GM19193 (cell line): ENCODE results near the gene LZIC.

ENCODE experiments used
- POLR2A ChIP-seq: IDR thresholded peaks from 4 replicates; pipeline ENCODE4 v1.6.1; 2011; ENCODE audit not compliant: insufficient read depth, insufficient read length; ENCODE audit errors: extremely low read depth

The LZIC gene

DNA sequence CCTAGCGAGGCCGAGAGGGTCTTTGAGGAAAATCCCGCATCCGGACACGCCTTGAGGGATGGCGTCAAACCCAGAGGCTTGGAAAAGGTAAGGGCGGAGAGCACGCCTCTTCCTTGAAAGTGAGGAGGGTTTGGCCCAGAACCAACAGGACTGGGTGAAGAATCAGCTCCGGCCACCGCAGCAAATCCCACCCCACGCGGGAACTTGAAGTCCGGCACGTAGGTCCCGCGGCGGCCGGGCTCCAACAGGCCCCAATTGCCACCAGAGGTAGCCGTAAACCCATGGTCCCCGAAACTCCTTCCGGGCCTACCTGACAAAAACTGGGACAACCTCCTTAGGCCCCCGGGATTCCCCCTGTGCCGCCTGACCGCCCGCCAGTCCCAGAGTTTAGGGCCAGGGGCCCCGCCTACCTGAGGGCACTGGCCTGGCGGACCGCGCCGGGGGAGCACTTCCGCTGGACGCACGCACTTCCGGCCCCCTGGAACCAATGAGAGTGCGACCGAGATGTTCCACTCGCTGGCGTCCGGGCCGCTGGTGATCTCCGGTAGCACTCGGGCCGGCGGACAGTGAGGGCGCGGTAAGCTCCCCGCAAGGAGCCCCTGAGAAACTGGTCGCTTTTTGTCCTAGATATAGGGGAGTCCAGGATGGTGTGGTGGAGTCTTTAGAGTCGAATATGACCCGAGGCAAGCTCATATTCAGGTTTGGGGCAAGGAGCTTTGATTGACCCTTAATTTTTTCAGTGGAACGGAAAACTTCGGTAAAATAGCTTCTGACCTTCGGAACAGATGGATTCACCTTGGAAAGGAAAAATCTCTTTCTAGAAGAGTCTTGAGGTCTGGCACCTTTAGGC is at the start of gene LZIC, which contains the start of gene NMNAT1:
TSS of gene LZIC (minus strand) at position 453 of the 850 bp plus-strand sequence. CDS start 6,772 bp downstream, outside the sequence.
TSS of gene NMNAT1 (plus strand) at position 537 of the 850 bp plus-strand sequence. CDS start 28,599 bp downstream, outside the sequence.
- peak; percentile 96 for TF ChIP-seq POLR2A

DNA sequence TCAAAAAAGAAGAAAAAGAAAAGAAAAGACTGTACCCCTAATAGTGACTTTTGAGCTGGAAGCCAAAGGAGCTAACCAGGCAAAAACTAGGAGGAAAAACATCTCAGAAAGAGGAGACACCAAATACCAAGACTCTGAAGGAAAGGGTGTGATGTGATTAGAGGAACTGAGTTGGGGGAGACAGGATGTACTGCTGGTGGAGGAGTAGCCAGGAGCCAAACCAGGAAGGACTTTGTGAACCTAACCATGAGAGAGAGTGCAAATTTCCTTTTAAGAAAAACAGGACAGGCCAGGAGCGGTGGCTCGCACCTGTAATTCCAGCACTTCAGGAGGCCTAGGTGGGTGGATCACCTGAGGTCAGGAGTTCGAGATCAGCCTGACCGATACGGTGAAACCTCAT is 49.7 kb upstream of the LZIC start:
- no peak for TF ChIP-seq POLR2A

DNA sequence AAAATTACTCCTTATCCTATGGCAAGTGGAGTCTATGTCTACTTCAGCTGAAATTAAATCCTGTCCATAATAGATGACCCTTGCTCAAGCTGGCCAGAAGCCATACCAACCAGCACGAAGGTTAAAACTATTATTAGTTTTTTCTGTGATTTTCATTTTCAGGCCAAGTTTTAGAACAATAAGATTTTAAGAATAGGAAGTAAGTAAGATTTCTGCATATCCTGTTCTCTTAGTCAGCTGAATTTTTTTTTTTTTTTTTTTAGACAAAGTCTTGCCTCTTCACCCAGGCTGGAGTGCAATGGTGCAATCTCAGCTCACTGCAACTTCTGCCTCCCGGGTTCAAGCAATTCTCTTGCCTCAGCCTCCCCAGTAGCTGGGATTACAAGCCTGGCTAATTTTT is 47.8 kb upstream of the LZIC start:
- no peak for TF ChIP-seq POLR2A

DNA sequence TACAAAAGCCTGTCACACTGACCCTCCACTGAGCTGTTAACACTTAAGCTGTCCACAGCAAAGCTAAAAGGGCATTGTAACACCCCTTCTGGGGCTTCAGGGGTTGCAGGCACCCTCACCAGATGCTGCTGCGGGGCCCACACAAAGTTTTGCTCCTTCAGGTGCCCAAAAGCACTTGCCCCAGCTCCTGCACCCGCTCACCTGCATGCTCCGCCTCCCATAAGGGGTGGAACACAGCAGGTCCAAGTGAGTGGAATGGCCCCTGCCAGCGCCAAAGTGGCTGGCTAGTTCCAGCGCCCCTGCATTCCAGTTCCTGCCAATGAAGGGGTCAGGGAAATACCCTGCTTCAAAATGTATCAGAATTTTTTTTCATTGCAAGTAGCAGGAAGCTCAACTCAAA is 46.6 kb upstream of the LZIC start:
- TF ChIP-seq POLR2A, result no peak

DNA sequence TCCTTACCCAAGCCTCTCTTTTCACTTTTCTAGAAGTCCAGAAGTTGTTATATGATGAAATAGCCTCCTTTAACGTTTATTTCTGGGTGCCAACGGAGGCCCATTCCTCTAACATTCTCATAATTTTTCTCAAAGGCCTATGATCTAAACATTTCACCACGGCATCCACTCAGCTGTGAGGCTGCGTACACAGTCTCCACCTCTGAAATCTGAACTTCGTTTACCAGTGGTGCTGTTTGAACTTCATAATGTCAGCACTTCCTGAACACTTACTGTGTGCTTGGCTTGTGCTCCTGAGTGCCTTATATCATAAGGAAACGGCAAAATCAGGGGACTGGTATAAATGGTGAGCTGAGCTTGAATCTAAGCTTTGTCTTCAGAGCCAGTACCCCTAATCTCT is 41.8 kb upstream of the LZIC start:
- TF ChIP-seq POLR2A, result no peak

DNA sequence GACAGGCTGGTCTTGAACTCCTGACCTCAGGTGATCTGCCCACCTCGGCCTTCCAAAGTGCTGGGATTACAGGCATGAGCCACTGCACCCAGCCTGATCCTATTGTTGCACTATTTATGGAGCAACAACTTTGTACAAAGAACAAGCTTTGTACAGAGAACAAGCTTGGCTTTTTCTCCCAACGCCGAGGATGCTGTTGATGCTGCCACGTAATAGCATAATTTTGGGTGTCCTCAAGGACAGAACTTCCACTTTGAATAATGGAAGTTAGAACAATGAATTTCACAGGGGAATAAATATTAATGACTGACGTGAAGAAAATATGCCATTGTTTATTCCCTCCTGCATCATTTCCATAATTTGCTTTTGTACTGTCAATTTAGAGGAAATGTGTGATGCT is 41.1 kb upstream of the LZIC start:
- TF ChIP-seq POLR2A, result no peak

DNA sequence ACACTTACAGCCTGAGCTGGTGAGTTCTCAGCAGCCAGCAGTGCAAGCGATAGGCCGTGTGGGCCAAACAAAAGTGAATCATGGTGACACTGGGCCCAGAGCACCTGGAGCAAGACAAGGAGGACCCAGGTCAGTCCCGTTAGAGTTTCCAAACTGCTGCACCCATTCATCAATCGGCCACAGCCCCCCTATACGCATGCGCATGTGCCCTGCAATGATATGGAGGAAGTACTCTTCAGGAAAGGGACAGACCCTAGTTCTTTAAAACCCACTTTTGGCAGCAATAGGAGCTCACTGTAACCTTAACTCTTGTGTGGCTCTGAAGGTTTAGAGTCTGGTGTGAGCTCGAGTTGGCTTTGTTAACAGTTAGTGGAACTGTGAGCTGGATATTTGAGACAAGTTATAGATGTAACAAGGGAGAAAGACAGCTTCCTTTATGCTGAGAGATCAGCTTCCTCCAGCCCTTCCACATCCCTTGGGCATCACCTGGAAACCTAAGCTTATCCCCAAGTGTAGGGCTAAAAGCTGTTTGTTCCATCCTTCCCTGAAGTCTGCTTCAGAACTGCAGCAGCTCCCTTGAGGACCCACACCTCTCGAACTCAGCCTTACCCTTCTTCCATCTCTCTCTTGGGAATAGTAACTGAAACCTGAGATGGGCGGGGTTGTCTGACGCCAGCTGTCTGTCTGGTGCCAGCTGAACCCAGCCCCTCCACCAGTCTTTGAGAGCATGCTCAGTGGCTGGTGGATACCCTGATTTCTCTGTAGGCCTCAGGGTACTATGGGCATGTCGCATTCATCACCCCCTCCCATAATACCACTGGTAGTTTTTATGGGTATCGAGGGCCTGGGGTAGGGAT is 17.7 kb upstream of the LZIC start:
- peak; percentile 47 for TF ChIP-seq POLR2A

DNA sequence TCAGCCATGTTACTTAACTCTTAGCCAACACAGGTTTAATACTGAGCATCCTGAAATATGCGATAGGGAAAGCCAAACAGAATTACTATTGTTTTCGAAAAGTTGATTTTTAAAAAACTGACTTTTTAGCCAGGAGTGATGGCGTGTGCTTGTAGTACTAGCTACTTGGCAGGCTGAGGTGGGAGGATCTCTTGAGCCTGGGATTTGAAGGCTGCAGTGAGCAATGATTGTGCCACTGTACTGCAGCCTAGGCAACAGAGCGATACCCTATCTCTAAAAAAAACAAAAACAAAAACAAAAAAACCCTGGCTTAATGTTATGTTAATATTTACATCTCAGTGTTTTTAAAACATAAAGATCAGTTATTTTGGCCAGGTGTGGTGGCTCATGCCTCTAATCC is 16.8 kb upstream of the LZIC start:
- no peak for TF ChIP-seq POLR2A

DNA sequence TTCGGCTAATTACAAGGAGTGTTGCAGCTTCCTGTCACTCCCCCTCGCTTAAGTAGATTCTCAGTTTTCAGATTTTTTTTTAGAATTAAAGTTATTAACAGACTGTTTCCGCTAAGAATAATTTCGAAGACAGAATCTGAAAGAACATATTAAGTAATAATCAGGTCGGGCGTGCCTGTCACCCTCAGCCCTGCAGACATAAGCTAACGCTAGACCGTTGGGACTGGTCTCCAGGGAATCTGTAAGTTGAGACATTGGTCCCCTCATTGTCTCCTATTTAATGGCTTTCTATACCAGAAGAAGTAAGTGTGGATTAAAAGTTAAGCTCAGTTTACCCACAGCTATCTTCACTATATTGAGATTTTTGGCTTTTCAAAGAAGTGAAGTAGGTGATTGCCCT is 14.5 kb upstream of the LZIC start:
- no peak for TF ChIP-seq POLR2A

DNA sequence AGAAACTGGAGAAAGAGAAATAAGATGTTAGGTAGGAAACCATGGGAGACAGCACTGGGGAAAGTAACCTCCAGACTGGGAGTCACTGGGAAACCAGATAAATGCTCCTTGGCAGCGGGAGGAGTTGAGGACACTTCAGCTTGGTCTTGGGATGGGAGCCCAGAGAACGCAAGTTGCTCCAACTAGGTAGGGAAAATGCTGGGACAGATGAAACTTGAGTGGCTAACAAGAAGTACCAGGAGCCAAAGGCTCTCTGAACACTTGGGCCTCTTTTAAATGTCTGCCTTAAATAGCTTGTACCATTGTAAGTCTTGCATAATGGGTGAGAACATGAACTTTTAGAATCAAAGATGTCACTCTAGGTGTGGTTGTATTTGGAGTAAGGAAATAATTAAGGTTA is 3.1 kb upstream of the LZIC start:
- TF ChIP-seq POLR2A, result no peak

DNA sequence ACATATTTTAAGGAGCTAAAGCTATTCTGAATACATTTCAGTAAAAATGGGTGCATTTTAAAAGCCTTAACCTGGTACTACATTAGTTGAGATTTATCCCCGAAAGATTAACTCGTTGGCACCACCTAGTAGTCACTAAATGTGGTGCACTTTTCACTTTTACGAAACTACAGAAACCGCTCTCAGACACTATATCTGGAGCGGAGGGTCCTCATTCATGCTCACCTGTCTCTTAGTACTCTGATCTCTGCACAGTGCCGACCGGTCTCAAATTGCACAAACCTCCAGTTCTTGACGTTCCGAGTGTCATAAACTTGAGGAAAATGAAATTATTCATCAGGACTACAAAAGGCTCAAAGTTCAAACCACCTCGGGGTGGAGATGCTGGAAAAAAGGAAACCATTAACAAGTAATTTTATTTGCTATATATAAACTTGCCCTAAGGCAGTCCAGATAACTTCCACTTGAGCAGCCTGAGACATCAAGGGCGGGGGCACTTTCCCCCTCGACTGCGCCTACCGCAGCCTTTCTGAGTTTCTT is 722 bp downstream of the LZIC start:
- TF ChIP-seq POLR2A, result no peak

DNA sequence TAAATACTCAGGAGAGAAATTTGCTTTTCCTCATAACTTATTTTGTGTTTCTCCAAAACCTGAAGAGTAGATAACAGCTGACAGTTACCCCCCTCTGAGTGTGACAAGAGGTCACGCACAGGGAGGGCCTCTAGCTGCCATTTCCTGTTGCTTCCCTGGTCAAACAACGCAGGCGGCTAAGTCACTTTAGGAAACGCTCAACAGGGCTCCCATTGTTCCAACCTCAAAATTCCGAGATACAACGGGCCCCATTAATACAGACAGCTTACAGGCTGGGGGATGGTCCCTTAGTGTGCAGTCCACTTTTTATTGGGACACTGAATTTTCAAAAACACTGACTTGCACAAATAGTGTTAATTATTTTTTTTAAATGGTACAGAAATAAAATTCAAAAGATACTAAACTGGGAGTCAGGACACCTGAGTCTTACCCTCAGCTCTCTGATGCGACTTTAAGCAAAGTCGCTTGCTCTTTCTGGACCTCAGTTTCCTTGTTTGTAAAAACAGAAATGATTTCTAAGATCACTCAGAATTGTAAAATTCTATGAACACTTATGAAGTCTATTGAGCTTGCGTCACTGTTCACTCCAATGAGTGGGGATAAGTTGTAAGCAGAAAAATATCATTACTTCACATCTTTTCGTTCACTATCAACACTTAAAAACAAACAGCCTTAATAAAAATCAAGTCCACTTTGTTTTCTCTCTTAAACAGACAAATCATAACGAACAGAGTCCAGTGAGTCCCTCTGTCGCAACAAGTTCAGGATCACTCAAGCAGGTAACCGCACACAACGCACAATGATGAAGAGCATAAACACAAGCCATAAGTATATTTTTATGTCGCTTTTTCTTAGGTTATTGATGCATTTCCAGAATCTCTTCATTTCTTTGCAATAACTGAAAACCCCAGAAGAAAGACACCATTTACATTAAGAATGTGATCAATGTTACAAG is 13.5 kb downstream of the LZIC start:
- TF ChIP-seq POLR2A, result no peak

DNA sequence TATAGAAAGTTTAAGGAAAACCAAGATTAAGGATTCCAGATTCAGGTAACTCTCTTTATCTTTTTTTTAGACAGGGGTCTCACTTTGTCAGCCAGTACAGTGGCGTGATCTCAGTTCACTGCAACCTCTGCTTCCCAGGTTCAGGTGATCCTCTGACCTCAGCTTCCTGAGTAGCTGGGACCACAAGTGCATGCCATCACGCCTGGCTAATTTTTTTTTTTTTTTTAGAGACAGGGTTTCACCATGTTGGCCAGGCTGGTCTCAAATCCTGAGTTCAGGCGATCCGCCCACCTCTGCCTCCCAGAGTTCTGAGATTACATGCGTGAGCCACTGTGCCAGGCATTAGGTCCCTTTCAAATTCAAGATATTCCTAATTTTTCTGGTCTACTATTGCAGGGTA is 15.9 kb downstream of the LZIC start:
- no peak for TF ChIP-seq POLR2A

DNA sequence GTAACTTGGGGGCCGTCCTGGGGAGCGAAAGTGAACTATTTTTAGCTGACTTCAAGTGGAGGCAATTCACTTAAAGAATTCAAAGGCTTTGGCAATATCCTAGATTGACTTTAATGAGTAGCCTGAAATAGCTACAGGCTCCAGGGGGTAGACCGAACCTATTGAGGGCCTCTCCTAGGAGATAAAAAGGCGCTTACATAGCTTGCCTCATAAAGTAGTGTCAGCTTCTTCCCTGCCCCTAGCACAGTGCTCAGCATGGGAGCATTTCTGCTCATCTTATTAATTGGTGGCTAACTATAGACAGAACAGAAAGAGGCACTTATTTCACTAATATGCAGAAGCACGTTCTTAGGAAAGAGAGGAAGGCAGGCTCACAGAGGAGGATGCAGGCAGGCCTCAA is 20.8 kb downstream of the LZIC start:
- TF ChIP-seq POLR2A, result no peak
